Upper lobe of left lung (tissue), 4 donors: Measurements from ENCODE around the gene TMEM217.

Source experiments
- CTCF ChIP-seq, 6 experiments: fragments of 450-650 bp in 4 of 6; fragments of 200-600 bp in 2 of 6; sonication (generic) in 2 of 6; IDR thresholded peaks; one replicate each; pipeline ENCODE4 v1.5.1; 2016 to 2019; ENCODE audit warnings: antibody characterized with exemption in 6 of 6
- EP300 ChIP-seq, 4 donors: sonication (generic); formaldehyde crosslinking; IDR thresholded peaks; one replicate each; pipeline ENCODE4 v1.5.1; 2017; ENCODE audit warnings: antibody characterized with exemption in 4 of 4, control low read depth in 2 of 4
- POLR2A ChIP-seq, 4 donors: fragments of 450-650 bp; IDR thresholded peaks; one replicate each; pipeline ENCODE4 v1.5.1; 2016 to 2017; ENCODE audit warnings: antibody characterized with exemption in 4 of 4, mild to moderate bottlenecking in 2 of 4
- POLR2AphosphoS5 ChIP-seq, 2 donors: sonication (generic); formaldehyde crosslinking; IDR thresholded peaks; one replicate each; pipeline ENCODE4 v1.5.1; 2017; ENCODE audit warnings: antibody characterized with exemption in 2 of 2

- TF ChIP-seq CTCF (IDR thresholded peaks at IDR 0.05) (no peak), POLR2A (IDR thresholded peaks at IDR 0.05) (no peak), EP300 (IDR thresholded peaks at IDR 0.05) (no peak), POLR2AphosphoS5 (IDR thresholded peaks at IDR 0.05) (no peak)
Measured at GRCh38 chr6:37305841-37306425, 48.0 kb upstream of the TMEM217 start.
